ENCODE results near the gene NDFIP1.

- TF ChIP-seq GATA2 (IDR thresholded peaks at IDR 0.05; ENCODE audit: low read depth, low read length) (no peak), GATA3 (IDR thresholded peaks at IDR 0.05; ENCODE audit: low read depth, low read length) (no peak)
These were observed 10.3 kb upstream of the NDFIP1 start for GRCh38 chr5:142098275-142098674.
